Coronary artery (tissue), 2 donors: ENCODE data around the gene PKD2L1.
"Not testable (repeated sequence)": the region's sequence is repeated elsewhere in the genome, so short reads cannot be mapped to it uniquely, and the experiment has no call there.

Experiments used
- DNase-seq: peaks from one replicate; pipeline ENCODE4 v3.0.0-alpha.2; 2017; ENCODE audit warnings: low spot score
- H3K27ac ChIP-seq, 2 donors: fragments of 200-600 bp; sonication (generic); one replicate each; pipeline ENCODE4 v1.5.1; 2016 to 2019
- H3K4me3 ChIP-seq: fragments of 200-600 bp; sonication (generic); 2 replicates; pipeline ENCODE4 v1.5.1; 2016; ENCODE audit warnings: mild to moderate bottlenecking, moderate library complexity
- CTCF ChIP-seq: fragments of 200-600 bp; sonication (generic); IDR thresholded peaks from one replicate; pipeline ENCODE4 v1.5.1; 2019; ENCODE audit warnings: antibody characterized with exemption

PKD2L1 gene

GRCh38 chr10:100291356-100291755, 38.7 kb downstream of the PKD2L1 start:
- TF ChIP-seq CTCF, result no peak
- Histone ChIP-seq H3K4me3 (no peak overlapping the region), H3K27ac (peak overlapping the region in 1 of 2 donors; percentile 21)
- DNase-seq, result no peak

GRCh38 chr10:100289641-100290040, 40.4 kb downstream of the PKD2L1 start:
- no peak for DNase-seq
- Histone ChIP-seq H3K4me3 (no peak overlapping the region), H3K27ac (no peak overlapping the region)
- TF ChIP-seq CTCF, result no peak

GRCh38 chr10:100288196-100288595, 41.8 kb downstream of the PKD2L1 start:
- Histone ChIP-seq H3K27ac (no peak overlapping the region), H3K4me3 (no peak overlapping the region)
- no peak for TF ChIP-seq CTCF
- DNase-seq, result no peak

- no peak overlapping the region for H3K27ac ChIP-seq
- DNase-seq, result no peak
- no peak overlapping the region for H3K4me3 ChIP-seq
- no peak for TF ChIP-seq CTCF
Observed at GRCh38 chr10:100287756-100288155, 42.3 kb downstream of the PKD2L1 start.

GRCh38 chr10:100286051-100287033, 43.7 kb downstream of the PKD2L1 start, which contains the start of gene BLOC1S2:
Gene BLOC1S2, minus strand, starts transcription at chr10:100286680. Its CDS starts 21 bp downstream, at chr10:100286659.
- TF ChIP-seq CTCF, result no peak
- DNase-seq, result peak; percentile 93

GRCh38 chr10:100285326-100285725, 44.7 kb downstream of the PKD2L1 start:
- peak overlapping the region; percentile 90 to 99 for H3K27ac ChIP-seq
- not testable (repeated sequence) for DNase-seq
- peak overlapping the region; percentile 98 for H3K4me3 ChIP-seq

More at GRCh38 chr10:100286051-100287033, 43.7 kb downstream of the PKD2L1 start, which contains the start of gene BLOC1S2:
- Histone ChIP-seq H3K4me3 (peak within 1 kb of the TSS; percentile 98), H3K27ac (peak within 1 kb of the TSS; percentile 90 to 99)

GRCh38 chr10:100282907-100283306, 47.1 kb downstream of the PKD2L1 start:
- TF ChIP-seq CTCF, result no peak
- H3K4me3 ChIP-seq, result no peak overlapping the region
- DNase-seq, result no peak
- H3K27ac ChIP-seq, result no peak overlapping the region

GRCh38 chr10:100276971-100277370, 53.1 kb downstream of the PKD2L1 start:
- H3K27ac ChIP-seq, H3K4me3 ChIP-seq, DNase-seq: not testable (repeated sequence)
